Measurements from ENCODE around the gene CIRBP.

DNA sequence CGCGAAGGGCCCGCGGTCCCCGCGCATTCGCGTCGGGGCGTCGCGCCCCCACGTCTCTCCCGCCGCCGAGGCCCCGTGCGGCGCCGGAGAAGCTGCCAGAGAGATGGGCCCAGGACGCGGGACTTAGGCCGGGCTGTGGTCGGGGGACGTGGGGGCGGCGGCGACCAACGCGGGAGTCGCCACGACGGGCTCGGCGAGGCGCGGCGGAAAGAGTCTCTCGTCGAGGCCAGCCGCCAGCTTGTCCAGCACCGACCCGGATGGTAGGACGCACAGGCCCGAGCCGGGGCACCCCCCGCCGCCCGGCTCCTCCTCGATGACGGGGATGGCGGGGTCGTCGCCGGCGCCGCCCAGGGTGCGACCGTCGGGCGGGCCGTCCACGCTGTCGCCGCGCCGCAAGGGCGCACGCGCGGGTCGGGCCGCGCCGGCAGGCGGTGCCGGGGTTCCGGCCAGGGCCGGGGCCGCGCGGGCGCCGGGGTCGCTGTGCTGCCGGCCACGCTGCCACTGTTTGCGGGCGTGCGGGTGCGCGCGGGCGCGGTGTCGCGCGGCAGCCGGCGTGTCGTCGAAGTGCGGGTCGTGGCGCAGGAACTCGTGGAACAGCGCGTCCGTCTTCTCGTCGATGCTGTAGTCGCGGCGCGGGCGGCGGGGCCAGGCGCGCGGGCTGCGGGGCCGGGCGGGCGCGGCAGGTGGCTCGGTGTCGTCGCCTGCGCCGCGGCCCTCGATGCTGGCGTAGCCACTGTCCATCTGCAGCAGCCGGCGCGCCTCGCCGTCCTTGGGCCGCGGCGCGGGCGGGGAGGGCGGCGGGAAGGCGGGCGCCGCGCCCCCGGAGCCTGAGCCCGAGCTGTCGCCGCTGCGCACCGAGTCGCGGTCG is 39.8 kb upstream of the CIRBP start:
- TF ChIP-seq POLR2A (IDR thresholded peaks at IDR 0.05) (no peak), POLR2AphosphoS5 (IDR thresholded peaks at IDR 0.05; ENCODE audit: insufficient read depth in 1 of 2, low read depth in 1 of 2) (no peak)
- TF ChIP-seq, protein P1, sequence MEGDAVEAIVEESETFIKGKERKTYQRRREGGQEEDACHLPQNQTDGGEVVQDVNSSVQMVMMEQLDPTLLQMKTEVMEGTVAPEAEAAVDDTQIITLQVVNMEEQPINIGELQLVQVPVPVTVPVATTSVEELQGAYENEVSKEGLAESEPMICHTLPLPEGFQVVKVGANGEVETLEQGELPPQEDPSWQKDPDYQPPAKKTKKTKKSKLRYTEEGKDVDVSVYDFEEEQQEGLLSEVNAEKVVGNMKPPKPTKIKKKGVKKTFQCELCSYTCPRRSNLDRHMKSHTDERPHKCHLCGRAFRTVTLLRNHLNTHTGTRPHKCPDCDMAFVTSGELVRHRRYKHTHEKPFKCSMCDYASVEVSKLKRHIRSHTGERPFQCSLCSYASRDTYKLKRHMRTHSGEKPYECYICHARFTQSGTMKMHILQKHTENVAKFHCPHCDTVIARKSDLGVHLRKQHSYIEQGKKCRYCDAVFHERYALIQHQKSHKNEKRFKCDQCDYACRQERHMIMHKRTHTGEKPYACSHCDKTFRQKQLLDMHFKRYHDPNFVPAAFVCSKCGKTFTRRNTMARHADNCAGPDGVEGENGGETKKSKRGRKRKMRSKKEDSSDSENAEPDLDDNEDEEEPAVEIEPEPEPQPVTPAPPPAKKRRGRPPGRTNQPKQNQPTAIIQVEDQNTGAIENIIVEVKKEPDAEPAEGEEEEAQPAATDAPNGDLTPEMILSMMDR (IDR thresholded peaks at IDR 0.05) = no peak

All from vagina (tissue), 2 donors.